Thyroid gland (tissue), 4 donors: ENCODE measurements around the gene GPR37.

Experiments used
- POLR2A ChIP-seq, 2 donors: fragments of 450-650 bp; IDR thresholded peaks; one replicate each; pipeline ENCODE4 v1.6.1; 2017; ENCODE audit warnings: antibody characterized with exemption in 2 of 2, mild to moderate bottlenecking in 2 of 2, moderate library complexity in 1 of 2
- TF ChIP-seq, protein P1 (sequence below), 6 experiments: fragments of 200-600 bp in 3 of 6; fragments of 450-650 bp in 3 of 6; sonication (generic) in 3 of 6; IDR thresholded peaks; one replicate each; pipeline ENCODE4 v1.5.1; 2016 to 2019; ENCODE audit warnings: antibody characterized with exemption in 6 of 6, mild to moderate bottlenecking in 2 of 6, inconsistent platforms in 1 of 6, moderate library complexity in 1 of 6

DNA sequence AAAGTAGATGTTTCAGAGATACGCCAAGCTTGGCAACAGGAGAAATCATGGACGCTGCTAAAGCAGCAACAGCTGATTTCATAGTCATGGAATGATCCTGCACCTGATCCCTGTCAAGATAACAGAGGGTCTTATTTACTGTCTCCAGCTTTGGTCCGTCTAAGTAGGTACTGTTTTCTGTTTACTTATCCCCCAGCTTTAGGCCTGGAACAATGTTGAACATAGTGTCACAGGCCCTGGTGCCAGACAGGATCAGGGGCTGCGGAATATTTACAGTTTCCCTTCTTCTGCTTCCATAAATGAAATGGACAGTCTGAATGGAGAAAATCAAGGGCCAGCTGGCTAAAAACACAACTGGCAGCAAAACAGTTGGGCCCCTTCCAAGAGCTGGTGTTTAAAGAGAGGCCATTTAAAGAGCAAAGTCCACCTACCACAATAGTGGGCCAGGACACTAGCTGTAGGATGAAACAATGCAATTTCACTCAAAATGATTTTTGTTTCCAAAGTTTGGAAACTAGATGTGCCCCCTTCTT lies 2.9 kb downstream of the GPR37 start:
- TF ChIP-seq, protein P1, sequence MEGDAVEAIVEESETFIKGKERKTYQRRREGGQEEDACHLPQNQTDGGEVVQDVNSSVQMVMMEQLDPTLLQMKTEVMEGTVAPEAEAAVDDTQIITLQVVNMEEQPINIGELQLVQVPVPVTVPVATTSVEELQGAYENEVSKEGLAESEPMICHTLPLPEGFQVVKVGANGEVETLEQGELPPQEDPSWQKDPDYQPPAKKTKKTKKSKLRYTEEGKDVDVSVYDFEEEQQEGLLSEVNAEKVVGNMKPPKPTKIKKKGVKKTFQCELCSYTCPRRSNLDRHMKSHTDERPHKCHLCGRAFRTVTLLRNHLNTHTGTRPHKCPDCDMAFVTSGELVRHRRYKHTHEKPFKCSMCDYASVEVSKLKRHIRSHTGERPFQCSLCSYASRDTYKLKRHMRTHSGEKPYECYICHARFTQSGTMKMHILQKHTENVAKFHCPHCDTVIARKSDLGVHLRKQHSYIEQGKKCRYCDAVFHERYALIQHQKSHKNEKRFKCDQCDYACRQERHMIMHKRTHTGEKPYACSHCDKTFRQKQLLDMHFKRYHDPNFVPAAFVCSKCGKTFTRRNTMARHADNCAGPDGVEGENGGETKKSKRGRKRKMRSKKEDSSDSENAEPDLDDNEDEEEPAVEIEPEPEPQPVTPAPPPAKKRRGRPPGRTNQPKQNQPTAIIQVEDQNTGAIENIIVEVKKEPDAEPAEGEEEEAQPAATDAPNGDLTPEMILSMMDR (IDR thresholded peaks at IDR 0.05), result no peak
- no peak for TF ChIP-seq POLR2A (IDR thresholded peaks at IDR 0.05)
